B cell (primary cell): ENCODE measurements around the gene WWP2. TPM values are rescaled to one million over a fixed set of nuclear protein-coding genes. Genes with fewer than 3 reads are reported as not detected.

Source experiments
- ATAC-seq: fragments of 200-7000 bp; cut with Tn5 transposase; one replicate; pipeline ENCODE4 v1.10.0; 2021; ENCODE audit warnings: low read depth, mild to moderate bottlenecking, moderate number of reproducible peaks, moderate library complexity
- CTCF ChIA-PET: fragments of 350-600 bp; sonication (Branson Sonifier 250); formaldehyde crosslinking; loops from one replicate; lab custom pipeline; 2021; ENCODE audit warnings: antibody characterized with exemption, inconsistent platforms; lab: Charles Lee
- POLR2A ChIA-PET: fragments of 350-600 bp; sonication (Branson Sonifier 250); formaldehyde crosslinking; loops from one replicate; lab custom pipeline; 2021; ENCODE audit warnings: antibody characterized with exemption; lab: Charles Lee
- DNase-seq: peaks from one replicate; pipeline ENCODE4 v3.0.0; 2013
- H2AFZ ChIP-seq: 2 replicates; pipeline ENCODE4 v1.6.1; 2012; ENCODE audit warnings: mild to moderate bottlenecking, low read depth, low read length; ENCODE audit not compliant: insufficient read depth, poor library complexity, severe bottlenecking
- H3K27ac ChIP-seq, 2 donors: 1 replicate in 1 of 2; 2 replicates in 1 of 2; pipeline ENCODE4 v1.5.1; 2012 to 2013; ENCODE audit warnings: low read length in 2 of 2, mild to moderate bottlenecking in 2 of 2, moderate library complexity in 1 of 2
- H3K27me3 ChIP-seq, 4 experiments: fragments of 200-600 bp in 1 of 4; sonication (generic) in 1 of 4; replicated peaks in 1 of 4; 1 replicate in 2 of 4; 2 replicates in 2 of 4; pipeline versions ENCODE4 v1.6.1 to v1.7.0; 2013 to 2016; ENCODE audit warnings: low read length in 3 of 4, mild to moderate bottlenecking in 2 of 4, mixed read lengths in 1 of 4, moderate library complexity in 1 of 4; ENCODE audit not compliant: insufficient read depth in 4 of 4, control insufficient read depth in 3 of 4; ENCODE audit errors: control extremely low read depth in 1 of 4
- H3K36me3 ChIP-seq, 2 experiments: replicated peaks in 1 of 2; 1 replicate in 1 of 2; 2 replicates in 1 of 2; pipeline versions ENCODE4 v1.6.1 to v1.7.1; 2013; ENCODE audit warnings: low read length in 1 of 2; ENCODE audit not compliant: insufficient read depth in 2 of 2, control insufficient read depth in 1 of 2; ENCODE audit errors: control extremely low read depth in 1 of 2, extremely low read depth in 1 of 2
- H3K4me1 ChIP-seq, 2 donors: fragments of 200-600 bp in 1 of 2; sonication (generic) in 1 of 2; 1 replicate in 1 of 2; 2 replicates in 1 of 2; pipeline versions ENCODE4 v1.5.1 to v1.6.1; 2013 to 2017; ENCODE audit warnings: low read length in 2 of 2; ENCODE audit not compliant: control insufficient read depth in 2 of 2, insufficient read depth in 2 of 2
- H3K4me2 ChIP-seq: replicated peaks from 2 replicates; pipeline ENCODE3; 2012; ENCODE audit warnings: mild to moderate bottlenecking, low read depth, low read length; ENCODE audit not compliant: poor library complexity, severe bottlenecking
- H3K4me3 ChIP-seq, 5 experiments: fragments of 200-600 bp in 1 of 5; sonication (generic) in 1 of 5; 1 replicate in 3 of 5; 2 replicates in 2 of 5; pipeline versions ENCODE4 v1.5.1 to v1.7.0; 2011 to 2016; ENCODE audit warnings: low read length in 4 of 5, mild to moderate bottlenecking in 4 of 5, low read depth in 2 of 5, control low read depth in 1 of 5, moderate library complexity in 1 of 5; ENCODE audit not compliant: insufficient read depth in 1 of 5; ENCODE audit errors: control extremely low read depth in 1 of 5, extremely low read depth in 1 of 5
- H3K79me2 ChIP-seq: fragments of 200-600 bp; sonication (generic); one replicate; pipeline ENCODE4 v1.6.0; 2016; ENCODE audit warnings: low read length; ENCODE audit not compliant: control insufficient read depth, insufficient read depth
- H3K9ac ChIP-seq: fragments of 200-600 bp; sonication (generic); 2 replicates; pipeline ENCODE4 v1.6.1; 2017; ENCODE audit warnings: mild to moderate bottlenecking, low read length, moderate library complexity
- H3K9me3 ChIP-seq, 3 donors: one replicate each; pipeline versions ENCODE4 v1.6.1 to v1.7.1; 2013; ENCODE audit warnings: low read length in 2 of 3; ENCODE audit not compliant: control insufficient read depth in 2 of 3, insufficient read depth in 1 of 3; ENCODE audit errors: control extremely low read depth in 1 of 3
- H4K20me1 ChIP-seq: 2 replicates; pipeline ENCODE4 v1.6.0; 2012; ENCODE audit warnings: mild to moderate bottlenecking, low read length; ENCODE audit not compliant: insufficient read depth, control insufficient read depth, poor library complexity, severe bottlenecking
- H3K27ac Mint-ChIP-seq: one replicate; pipeline ENCODE4 v1.8.0; 2021; ENCODE audit warnings: mixed read lengths
- H3K27me3 Mint-ChIP-seq: one replicate; pipeline ENCODE4 v1.8.0; 2021; ENCODE audit warnings: mixed read lengths
- H3K4me1 Mint-ChIP-seq: one replicate; pipeline ENCODE4 v1.8.0; 2021; ENCODE audit warnings: mixed read lengths
- H3K4me3 Mint-ChIP-seq: one replicate; pipeline ENCODE4 v1.8.0; 2021; ENCODE audit warnings: mixed read lengths
- H3K9me3 Mint-ChIP-seq: one replicate; pipeline ENCODE4 v1.8.0; 2022; ENCODE audit warnings: mixed read lengths; ENCODE audit not compliant: insufficient read depth
- CTCF ChIP-seq: fragments of 200-600 bp; IDR thresholded peaks from one replicate; pipeline ENCODE4 v1.8.0; 2022; ENCODE audit warnings: antibody characterized with exemption, mild to moderate bottlenecking
- EZH2 ChIP-seq: IDR thresholded peaks from 2 replicates; pipeline ENCODE4 v1.6.1; 2012; ENCODE audit warnings: borderline replicate concordance, low read depth, mild to moderate bottlenecking, moderate library complexity, low read length; ENCODE audit not compliant: insufficient read depth, poor library complexity, severe bottlenecking
- WGBS: methylation state at CpG from one replicate; pipeline ENCODE4 v1.1.5; 2013; ENCODE audit warnings: missing lambda C conversion rate; ENCODE audit not compliant: insufficient coverage; 5-methylcytosine and 5-hydroxymethylcytosine counted together
- intact Hi-C: fragments of 100-400 bp; cut with micrococcal nuclease; formaldehyde crosslinking; loops from one replicate; pipeline ENCODE4 v1.10.0; 2022
- polyA plus RNA-seq: library from polyadenylated mRNA; depleted of rRNA; stranded (reverse); fragments of >200 nt; gene quantifications from 2 replicates; pipeline ENCODE4 v1.2.3, GENCODE V29; 2012
- total RNA-seq, 2 donors: library from RNA; stranded (reverse); fragments of 120-200 nt in 1 of 2; gene quantifications; 1 replicate in 1 of 2; 2 replicates in 1 of 2; pipeline versions ENCODE4 v1.2.3 to v1.2.4, GENCODE V29; 2013 to 2022

WWP2 gene
- total and polyA plus RNA-seq, 2 donors (not counting 1 experiment from before 2014, with no cell fraction given): 33.4 to 105 TPM

GRCh38 chr16:69771651-69771967 is 9.5 kb downstream of the WWP2 start:
- no peaks in the 10 kb centered on the region for H3K27me3 Mint-ChIP-seq
- Histone ChIP-seq H3K79me2 (peaks cover 100% of the 10 kb centered on the region), H2AFZ (no peak overlapping the region), H3K4me3 (no peak overlapping the region), H3K36me3 (peaks cover 4 to 18% of the 10 kb centered on the region in 2 experiments), H3K27ac (no peak overlapping the region), H3K4me2 (no peak overlapping the region), H3K27me3 (no peaks in the 10 kb centered on the region), H3K9me3 (peaks cover 3 to 17% (median 14%) of the 10 kb centered on the region in 3 donors), H4K20me1 (peaks cover 32% of the 10 kb centered on the region), H3K9ac (no peak overlapping the region), H3K4me1 (peaks cover 27 to 39% of the 10 kb centered on the region in 2 donors)
- DNase-seq: no peak
- H3K9me3 Mint-ChIP-seq: peaks cover 9% of the 10 kb centered on the region
- H3K4me3 Mint-ChIP-seq: no peak overlapping the region
- intact Hi-C loops: no loop called here
- ATAC-seq: no peak
- no peak overlapping the region for H3K27ac Mint-ChIP-seq
- POLR2A ChIA-PET: interaction anchor here (1.6 kb wide), 1 partner anchor 17 kb away, joined by 3 read pairs; the partner anchor contains the start of gene NOB1
- WGBS: 90% methylated on average over 2 of the region's 2 CpGs
- TF ChIP-seq EZH2: no peak
- TF ChIP-seq CTCF: no peak
- H3K4me1 Mint-ChIP-seq: peaks cover 61% of the 10 kb centered on the region
- CTCF ChIA-PET: no interaction called here

- no CpG with 5 or more reads among the region's 6 CpGs for WGBS
- peak overlapping the region; percentile 6 for H3K9ac ChIP-seq
- intact Hi-C loops: no loop called here
- no peak for TF ChIP-seq CTCF
- no peak for TF ChIP-seq EZH2
- CTCF ChIA-PET: interaction anchor here (0.7 to 1.3 kb wide), 2 partner anchors 19 to 26 kb away, joined by 3 read pairs; partner anchors contain the start of gene NOB1
- H4K20me1 ChIP-seq: peaks cover 32% of the 10 kb centered on the region
- peak overlapping the region; percentile 5 for H3K4me3 Mint-ChIP-seq
- DNase-seq: no peak
- H2AFZ ChIP-seq: no peak overlapping the region
- peaks cover 54% of the 10 kb centered on the region for H3K4me1 Mint-ChIP-seq
- no peak overlapping the region for H3K27ac ChIP-seq
- no peaks in the 10 kb centered on the region for H3K27me3 Mint-ChIP-seq
- peak overlapping the region; percentile 41 for H3K4me2 ChIP-seq
- POLR2A ChIA-PET: interaction anchor here (1.9 kb wide), 1 partner anchor 10 kb away, joined by 4 read pairs; no protein-coding TSS in a partner anchor
- no peak overlapping the region for H3K4me3 ChIP-seq
- peak; percentile 28 for ATAC-seq
- H3K27me3 ChIP-seq: no peaks in the 10 kb centered on the region
- H3K27ac Mint-ChIP-seq: no peak overlapping the region
- H3K79me2 ChIP-seq: peaks cover 88% of the 10 kb centered on the region
- peaks cover 9% of the 10 kb centered on the region for H3K9me3 Mint-ChIP-seq
- H3K4me1 ChIP-seq: peaks cover 27 to 39% of the 10 kb centered on the region in 2 donors
- H3K9me3 ChIP-seq: peaks cover 3 to 17% (median 14%) of the 10 kb centered on the region in 3 donors
- peaks cover 4 to 21% of the 10 kb centered on the region in 2 experiments for H3K36me3 ChIP-seq
Measured at GRCh38 chr16:69773260-69773947, 11.3 kb downstream of the WWP2 start.
